Endothelial cell of umbilical vein (primary cell): ENCODE measurements around the gene MRPL16. TPM values are rescaled to one million over a fixed set of nuclear protein-coding genes. Genes with fewer than 3 reads are reported as not detected.

Experiments
- BruUV-seq: library from RNA; stranded (reverse); fragments of 400-500 nt; replicated peaks from 2 replicates; lab custom pipeline; 2021; lab: Mats Ljungman, UMichigan
- CTCF ChIA-PET: fragments of 300-600, 350-600 bp; sonication (Branson Sonifier 250); formaldehyde crosslinking; loops from one replicate; lab custom pipeline; 2021; ENCODE audit warnings: antibody characterized with exemption, inconsistent platforms; lab: Charles Lee
- POLR2A ChIA-PET: fragments of 300-600, 350-600 bp; sonication (Branson Sonifier 250); formaldehyde crosslinking; loops from one replicate; lab custom pipeline; 2021; ENCODE audit warnings: antibody characterized with exemption, inconsistent platforms; lab: Charles Lee
- DNase-seq: peaks from one replicate; pipeline ENCODE4 v3.0.0-alpha.2; 2011; ENCODE audit warnings: low read depth, low spot score
- FAIRE-seq: peaks from 2 replicates; lab custom pipeline; 2011; peaks lifted over from hg19 to GRCh38; lab: Jason Lieb, UNC
- H2AFZ ChIP-seq: 2 replicates; pipeline ENCODE4 v1.6.0; 2012; ENCODE audit warnings: low read depth, low read length, control low read depth, inconsistent platforms
- H3K27ac ChIP-seq: 2 replicates; pipeline ENCODE4 v1.5.1; 2011; ENCODE audit warnings: low read depth, mild to moderate bottlenecking, control low read depth, low read length, moderate library complexity; ENCODE audit not compliant: insufficient read depth
- H3K27me3 ChIP-seq, 2 experiments: 2 replicates each; pipeline versions ENCODE4 v1.6.0 to v1.6.1; 2011; ENCODE audit warnings: low read length in 2 of 2, mixed read lengths in 1 of 2; ENCODE audit not compliant: control insufficient read depth in 2 of 2, insufficient read depth in 2 of 2
- H3K36me3 ChIP-seq, 2 experiments: 2 replicates in 1 of 2; 3 replicates in 1 of 2; pipeline ENCODE4 v1.5.1; 2011; ENCODE audit warnings: low read length in 2 of 2, mild to moderate bottlenecking in 1 of 2, moderate library complexity in 1 of 2; ENCODE audit not compliant: control insufficient read depth in 2 of 2, insufficient read depth in 2 of 2; ENCODE audit errors: extremely low read depth in 1 of 2
- H3K4me1 ChIP-seq: 3 replicates; pipeline ENCODE4 v1.5.1; 2011; ENCODE audit warnings: mild to moderate bottlenecking, low read length; ENCODE audit not compliant: control insufficient read depth, insufficient read depth; ENCODE audit errors: extremely low read depth
- H3K4me2 ChIP-seq: 2 replicates; pipeline ENCODE4 v1.6.1; 2011; ENCODE audit warnings: low read length, control low read depth, mixed read lengths; ENCODE audit not compliant: insufficient read depth
- H3K4me3 ChIP-seq, 3 experiments: fragments of 200-600 bp in 1 of 3; sonication (generic), shearing (Covaris generic) in 1 of 3; replicated peaks in 1 of 3; 2 replicates each; pipeline ENCODE4 v1.5.1; 2011 to 2016; ENCODE audit warnings: control low read depth in 3 of 3, low read length in 3 of 3, mild to moderate bottlenecking in 2 of 3, inconsistent platforms in 1 of 3, low read depth in 1 of 3, moderate library complexity in 1 of 3; ENCODE audit not compliant: insufficient read depth in 1 of 3
- H3K79me2 ChIP-seq: 2 replicates; pipeline ENCODE4 v1.6.0; 2012; ENCODE audit warnings: low read length, inconsistent platforms; ENCODE audit not compliant: control insufficient read depth, insufficient read depth
- H3K9ac ChIP-seq: replicated peaks from 2 replicates; pipeline ENCODE3; 2011; ENCODE audit warnings: low read length, control low read depth; ENCODE audit not compliant: insufficient read depth; ENCODE audit errors: extremely low read depth
- H3K9me1 ChIP-seq: replicated peaks from 3 replicates; pipeline ENCODE4 v1.6.0; 2011; ENCODE audit warnings: mild to moderate bottlenecking, low read length; ENCODE audit not compliant: control insufficient read depth, insufficient read depth; ENCODE audit errors: extremely low read depth
- H3K9me3 ChIP-seq: replicated peaks from 2 replicates; pipeline ENCODE4 v1.5.1; 2012; ENCODE audit warnings: low read length, inconsistent platforms; ENCODE audit not compliant: control insufficient read depth, insufficient read depth
- H4K20me1 ChIP-seq: replicated peaks from 2 replicates; pipeline ENCODE3; 2011; ENCODE audit warnings: mild to moderate bottlenecking, low read length; ENCODE audit not compliant: control insufficient read depth, insufficient read depth; ENCODE audit errors: extremely low read depth
- EZH2 ChIP-seq: IDR thresholded peaks from 2 replicates; pipeline ENCODE4 v1.6.1; 2012; ENCODE audit warnings: borderline replicate concordance, low read depth, mild to moderate bottlenecking, moderate library complexity, low read length, inconsistent platforms; ENCODE audit not compliant: severe bottlenecking
- FOS ChIP-seq: IDR thresholded peaks from 2 replicates; pipeline ENCODE4 v1.6.1; 2011; ENCODE audit warnings: mild to moderate bottlenecking, low read length, moderate library complexity, borderline replicate concordance; ENCODE audit not compliant: insufficient read depth
- GATA2 ChIP-seq: IDR thresholded peaks from 2 replicates; pipeline ENCODE4 v1.7.0; 2011; ENCODE audit warnings: low read depth, mild to moderate bottlenecking, moderate library complexity, mixed read lengths, low read length; ENCODE audit not compliant: insufficient read length, insufficient read depth
- JUN ChIP-seq: IDR thresholded peaks from 2 replicates; pipeline ENCODE4 v1.6.1; 2011; ENCODE audit warnings: borderline replicate concordance, low read depth; ENCODE audit not compliant: insufficient read length, insufficient read depth
- MYC ChIP-seq: IDR thresholded peaks from one replicate; pipeline ENCODE4 v1.6.1; 2011; ENCODE audit warnings: mild to moderate bottlenecking, low read depth, low read length
- POLR2A ChIP-seq: IDR thresholded peaks from 2 replicates; pipeline ENCODE4 v1.6.1; 2012; ENCODE audit warnings: low read depth, mild to moderate bottlenecking, control low read depth, low read length
- POLR2AphosphoS5 ChIP-seq: IDR thresholded peaks from 2 replicates; pipeline ENCODE4 v1.6.1; 2012; ENCODE audit warnings: low read depth, mild to moderate bottlenecking, control low read depth, low read length, moderate library complexity; ENCODE audit not compliant: insufficient read depth
- dilution Hi-C: fragments of 300-500 bp; cut with MboI; formaldehyde crosslinking; loops from one replicate; pipeline ENCODE4 v1.15.0; 2019; ENCODE audit warnings: low sequenced_read_pairs; ENCODE audit not compliant: extremely low pct_ligation_motif_present
- intact Hi-C: fragments of 100-400 bp; cut with micrococcal nuclease; formaldehyde crosslinking; loops from one replicate; pipeline ENCODE4 v1.10.0; 2022
- polyA plus RNA-seq, 4 experiments: library from polyadenylated mRNA; depleted of rRNA in 3 of 4; stranded (reverse) in 3 of 4; unstranded in 1 of 4; fragments of >200 nt; gene quantifications; 2 replicates each; pipeline versions ENCODE4 v1.2.1 to v1.2.3, GENCODE V29; 2011 to 2012; ENCODE audit warnings: missing spikeins in 1 of 4
- total RNA-seq: library from RNA; stranded (reverse); gene quantifications from 2 replicates; pipeline ENCODE4 v1.2.3, GENCODE V29; 2021
- TF ChIP-seq, protein P1 (sequence below): IDR thresholded peaks from 2 replicates; pipeline ENCODE4 v1.6.1; 2011; ENCODE audit not compliant: insufficient read depth, insufficient read length
- TF ChIP-seq, protein P2 (sequence below), 2 donors: IDR thresholded peaks; 1 replicate in 1 of 2; 2 replicates in 1 of 2; pipeline ENCODE4 v1.5.1; 2011; ENCODE audit warnings: low read length in 2 of 2, mild to moderate bottlenecking in 2 of 2, moderate library complexity in 2 of 2, control low read depth in 1 of 2, inconsistent platforms in 1 of 2, low read depth in 1 of 2; ENCODE audit not compliant: insufficient read depth in 1 of 2; ENCODE audit errors: extremely low read depth in 1 of 2

The MRPL16 gene
- total and polyA plus RNA-seq, 2 donors (not counting 3 experiments of a cell fraction or from before 2014, with no cell fraction given): 63.9 to 84.0 TPM

DNA sequence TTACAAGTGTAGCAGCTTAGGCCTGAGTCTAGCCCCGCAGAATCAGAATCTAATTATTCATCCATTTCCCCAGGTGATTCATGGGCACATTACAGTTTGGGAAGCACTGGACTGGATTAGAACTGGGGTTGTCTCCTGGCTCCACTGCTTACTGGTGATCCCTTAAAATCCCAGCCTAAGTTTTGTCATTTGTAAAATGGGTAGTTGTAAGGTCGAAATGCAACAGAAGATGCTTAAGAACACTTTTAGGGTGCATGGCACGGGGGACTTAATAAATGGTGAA is 54.1 kb downstream of the MRPL16 start:
- peak overlapping the region; percentile 72 for H3K27ac ChIP-seq
- dilution Hi-C loops (no loop called here), intact Hi-C loops (loop anchor here (1.0 to 5.0 kb wide), 2 partner anchors 146 to 438 kb away; no protein-coding TSS in a partner anchor)
- H3K4me1 ChIP-seq: peaks cover 21% of the 10 kb centered on the region
- peaks cover 0 to 4% of the 10 kb centered on the region in 2 experiments for H3K36me3 ChIP-seq
- no peak overlapping the region for H2AFZ ChIP-seq
- no peaks in the 10 kb centered on the region for H4K20me1 ChIP-seq
- FAIRE-seq (no peak), DNase-seq (peak; percentile 39)
- H3K9me3 ChIP-seq: no peaks in the 10 kb centered on the region
- H3K79me2 ChIP-seq: peaks cover 33% of the 10 kb centered on the region
- ChIA-PET CTCF (interaction anchor here (1.0 to 5.7 kb wide), 10 partner anchors 11 to 219 kb away, joined by 3 to 120 read pairs (median 10); partner anchors contain the start of gene MRPL16), POLR2A (interaction anchor here (0.6 to 2.7 kb wide), 6 partner anchors 8 to 128 kb away, joined by 3 to 11 read pairs (median 5); partner anchors contain the start of gene PATL1)
- H3K4me3 ChIP-seq: peak overlapping the region in 2 of 3 experiments; percentile 83 to 87
- no peaks in the 10 kb centered on the region for H3K27me3 ChIP-seq
- H3K9ac ChIP-seq: peak overlapping the region; percentile 92
- BruUV-seq: TSS peak; percentile 38
- H3K9me1 ChIP-seq: no peaks in the 10 kb centered on the region
- H3K4me2 ChIP-seq: peak overlapping the region; percentile 87
- no peak for TF ChIP-seq FOS
- no peak for TF ChIP-seq GATA2
- TF ChIP-seq, protein P1, sequence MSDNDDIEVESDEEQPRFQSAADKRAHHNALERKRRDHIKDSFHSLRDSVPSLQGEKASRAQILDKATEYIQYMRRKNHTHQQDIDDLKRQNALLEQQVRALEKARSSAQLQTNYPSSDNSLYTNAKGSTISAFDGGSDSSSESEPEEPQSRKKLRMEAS: no peak
- TF ChIP-seq POLR2AphosphoS5: no peak
- no peak for TF ChIP-seq EZH2
- TF ChIP-seq, protein P2, sequence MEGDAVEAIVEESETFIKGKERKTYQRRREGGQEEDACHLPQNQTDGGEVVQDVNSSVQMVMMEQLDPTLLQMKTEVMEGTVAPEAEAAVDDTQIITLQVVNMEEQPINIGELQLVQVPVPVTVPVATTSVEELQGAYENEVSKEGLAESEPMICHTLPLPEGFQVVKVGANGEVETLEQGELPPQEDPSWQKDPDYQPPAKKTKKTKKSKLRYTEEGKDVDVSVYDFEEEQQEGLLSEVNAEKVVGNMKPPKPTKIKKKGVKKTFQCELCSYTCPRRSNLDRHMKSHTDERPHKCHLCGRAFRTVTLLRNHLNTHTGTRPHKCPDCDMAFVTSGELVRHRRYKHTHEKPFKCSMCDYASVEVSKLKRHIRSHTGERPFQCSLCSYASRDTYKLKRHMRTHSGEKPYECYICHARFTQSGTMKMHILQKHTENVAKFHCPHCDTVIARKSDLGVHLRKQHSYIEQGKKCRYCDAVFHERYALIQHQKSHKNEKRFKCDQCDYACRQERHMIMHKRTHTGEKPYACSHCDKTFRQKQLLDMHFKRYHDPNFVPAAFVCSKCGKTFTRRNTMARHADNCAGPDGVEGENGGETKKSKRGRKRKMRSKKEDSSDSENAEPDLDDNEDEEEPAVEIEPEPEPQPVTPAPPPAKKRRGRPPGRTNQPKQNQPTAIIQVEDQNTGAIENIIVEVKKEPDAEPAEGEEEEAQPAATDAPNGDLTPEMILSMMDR (IDR thresholded peaks at IDR 0.05; ENCODE audit: extremely low read depth in 1 of 2, insufficient read depth in 1 of 2, low read depth in 1 of 2, low read length in 2 of 2): no peak
- TF ChIP-seq JUN: no peak
- no peak for TF ChIP-seq MYC
- no peak for TF ChIP-seq POLR2A

Other genes with a start within 250 kb of the MRPL16 start
- 37.5 and 37.9 TPM in 2 replicates for gene OSBP, start 195.0 kb downstream of the MRPL16 start, total RNA-seq
- gene OSBP, start 195.0 kb downstream of the MRPL16 start, polyA plus RNA-seq: 10.9 and 14.2 TPM in 2 replicates
- 33.1 and 38.8 TPM in 2 replicates for gene PATL1, start 141.7 kb downstream of the MRPL16 start, total RNA-seq
- 33.7 TPM in 2 replicates for gene PATL1, start 141.7 kb downstream of the MRPL16 start, polyA plus RNA-seq
- gene OR10V1, start 96.9 kb downstream of the MRPL16 start, total RNA-seq: not detected in 2 replicates
- not detected in 2 replicates for gene OR10V1, start 96.9 kb downstream of the MRPL16 start, polyA plus RNA-seq
- gene STX3, start 55.4 kb downstream of the MRPL16 start, total RNA-seq: 45.5 and 49.7 TPM in 2 replicates
- 38.0 and 40.3 TPM in 2 replicates for gene STX3, start 55.4 kb downstream of the MRPL16 start, polyA plus RNA-seq
- gene CBLIF, start 34.7 kb upstream of the MRPL16 start, total RNA-seq: not detected in 2 replicates
- not detected in 2 replicates for gene CBLIF, start 34.7 kb upstream of the MRPL16 start, polyA plus RNA-seq
- gene TCN1, start 55.7 kb upstream of the MRPL16 start, total RNA-seq: not detected in 2 replicates
- not detected in 2 replicates for gene TCN1, start 55.7 kb upstream of the MRPL16 start, polyA plus RNA-seq
- not detected in 2 replicates for gene OOSP3, start 68.0 kb upstream of the MRPL16 start, total RNA-seq
- not detected in 2 replicates for gene OOSP3, start 68.0 kb upstream of the MRPL16 start, polyA plus RNA-seq
- gene OOSP1, start 127.7 kb upstream of the MRPL16 start, total RNA-seq: not detected in 2 replicates
- gene OOSP1, start 127.7 kb upstream of the MRPL16 start, polyA plus RNA-seq: 0.11 TPM in 1 of 2 replicates, not detected in the other
- gene OOSP4A, start 153.3 kb upstream of the MRPL16 start, total RNA-seq: not detected in 2 replicates
- gene OOSP4A, start 153.3 kb upstream of the MRPL16 start, polyA plus RNA-seq: not detected in 2 replicates
- not detected in 2 replicates for gene OOSP4B, start 206.4 kb upstream of the MRPL16 start, total RNA-seq
- gene OOSP4B, start 206.4 kb upstream of the MRPL16 start, polyA plus RNA-seq: not detected in 2 replicates
- gene OOSP2, start 229.6 kb upstream of the MRPL16 start, total RNA-seq: not detected in 2 replicates
- not detected in 2 replicates for gene OOSP2, start 229.6 kb upstream of the MRPL16 start, polyA plus RNA-seq
- not detected in 2 replicates for gene MS4A3, start 245.9 kb upstream of the MRPL16 start, total RNA-seq
- gene MS4A3, start 245.9 kb upstream of the MRPL16 start, polyA plus RNA-seq: not detected in 2 replicates